ENCODE measurements around the gene GPR146. TPM values are rescaled to one million over a fixed set of nuclear protein-coding genes. Genes with fewer than 3 reads are reported as not detected.

The GPR146 gene
- total and polyA plus RNA-seq, 11 donors, result 11.1 to 56.8 (median 25.2) TPM

DNA sequence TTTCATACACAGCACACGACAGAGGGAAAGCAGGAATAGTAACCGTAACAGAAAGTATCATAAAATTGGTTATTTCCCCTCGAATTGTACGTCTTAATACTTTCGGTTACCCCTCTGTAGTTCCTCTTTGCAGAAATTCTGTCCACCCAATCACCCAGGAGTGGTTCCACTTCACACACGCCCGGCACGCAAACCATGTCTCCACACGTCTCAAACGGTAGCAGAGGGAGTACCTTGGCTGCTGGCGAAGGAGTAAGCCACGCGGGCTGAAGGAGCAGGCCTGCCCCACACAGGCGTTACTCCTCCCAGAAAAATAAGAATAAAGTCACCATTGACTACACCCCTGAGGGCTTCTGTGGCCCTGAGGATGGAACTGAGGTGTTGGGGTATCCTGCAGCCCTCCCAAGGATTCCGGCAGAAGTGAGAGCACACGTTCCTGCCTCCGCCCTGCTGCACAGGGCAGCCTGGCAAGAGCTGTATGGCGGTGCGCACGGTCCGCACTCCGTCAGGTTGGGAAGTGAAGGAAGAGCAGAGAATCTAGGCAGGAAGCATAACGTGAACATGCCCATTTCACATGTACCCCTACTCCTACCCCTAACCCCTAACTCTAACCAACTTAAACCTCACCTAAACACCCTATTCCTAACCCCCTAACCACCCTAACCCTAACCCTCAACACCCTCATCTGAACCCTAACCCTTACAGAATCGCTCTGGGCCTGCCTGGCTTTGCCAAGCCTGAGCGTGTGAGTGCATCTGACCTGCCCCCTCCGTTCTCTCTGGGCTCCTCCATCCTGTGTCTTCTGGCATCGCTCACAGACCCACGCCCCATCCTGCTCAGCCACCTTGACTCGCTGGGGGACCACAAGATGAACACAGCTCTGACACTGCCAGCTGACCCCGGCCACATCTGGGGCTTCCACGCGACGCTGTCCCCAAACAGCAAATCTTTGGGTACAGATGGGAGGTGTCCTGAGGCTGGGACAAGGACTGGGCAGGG, 18.2 kb downstream of the GPR146 start:
- peaks cover 2 to 29% (median 24%) of the 10 kb centered on the region in 12 donors for H3K4me1 ChIP-seq
- no peak for TF ChIP-seq POLR2A (IDR thresholded peaks at IDR 0.05)
- TF ChIP-seq, protein P1, sequence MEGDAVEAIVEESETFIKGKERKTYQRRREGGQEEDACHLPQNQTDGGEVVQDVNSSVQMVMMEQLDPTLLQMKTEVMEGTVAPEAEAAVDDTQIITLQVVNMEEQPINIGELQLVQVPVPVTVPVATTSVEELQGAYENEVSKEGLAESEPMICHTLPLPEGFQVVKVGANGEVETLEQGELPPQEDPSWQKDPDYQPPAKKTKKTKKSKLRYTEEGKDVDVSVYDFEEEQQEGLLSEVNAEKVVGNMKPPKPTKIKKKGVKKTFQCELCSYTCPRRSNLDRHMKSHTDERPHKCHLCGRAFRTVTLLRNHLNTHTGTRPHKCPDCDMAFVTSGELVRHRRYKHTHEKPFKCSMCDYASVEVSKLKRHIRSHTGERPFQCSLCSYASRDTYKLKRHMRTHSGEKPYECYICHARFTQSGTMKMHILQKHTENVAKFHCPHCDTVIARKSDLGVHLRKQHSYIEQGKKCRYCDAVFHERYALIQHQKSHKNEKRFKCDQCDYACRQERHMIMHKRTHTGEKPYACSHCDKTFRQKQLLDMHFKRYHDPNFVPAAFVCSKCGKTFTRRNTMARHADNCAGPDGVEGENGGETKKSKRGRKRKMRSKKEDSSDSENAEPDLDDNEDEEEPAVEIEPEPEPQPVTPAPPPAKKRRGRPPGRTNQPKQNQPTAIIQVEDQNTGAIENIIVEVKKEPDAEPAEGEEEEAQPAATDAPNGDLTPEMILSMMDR (IDR thresholded peaks at IDR 0.05), result no peak
- H3K9me3 ChIP-seq, result no peaks in the 10 kb centered on the region
- no peak overlapping the region for H3K4me3 ChIP-seq
- H3K36me3 ChIP-seq, result peaks cover 0 to 10% (median 0%) of the 10 kb centered on the region in 9 donors
- H3K27me3 ChIP-seq, result no peaks in the 10 kb centered on the region
- ATAC-seq (no peak), DNase-seq (no peak)
- H3K27ac ChIP-seq, result no peak overlapping the region
- 90 to 93% (median 91%) methylated on average over 33 of the region's 33 CpGs for WGBS, 4 donors
- intact Hi-C loops (cut with DNase I), result loop anchor here in 4 of 10 donors (5.0 to 10.0 kb wide), 3 partner anchors 35 to 158 kb away; no protein-coding TSS in a partner anchor

DNA sequence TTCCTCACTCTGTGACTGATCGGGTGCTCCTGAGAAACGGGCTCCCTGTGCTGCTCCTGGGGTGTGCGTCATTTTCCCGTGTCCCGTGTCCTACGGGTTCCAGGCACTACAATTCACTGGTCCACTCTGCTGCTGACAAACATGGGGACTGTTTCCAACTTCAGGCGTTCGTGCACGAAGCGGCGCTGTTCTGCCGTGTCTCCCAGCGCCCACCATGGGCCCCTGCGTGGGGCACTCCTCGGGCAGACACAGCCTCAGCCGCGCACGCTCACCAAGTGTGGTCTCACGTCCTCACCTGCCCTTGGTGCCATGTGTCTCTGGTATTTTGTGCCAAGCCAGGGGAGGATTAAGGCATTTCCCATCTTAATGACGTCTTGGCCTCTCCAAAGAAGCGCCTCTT, 19.0 kb downstream of the GPR146 start:
- intact Hi-C loops (cut with DNase I), result loop anchor here in 4 of 10 donors (5.0 to 10.0 kb wide), 3 partner anchors 36 to 159 kb away; no protein-coding TSS in a partner anchor
- DNase-seq, result no peak
- Histone ChIP-seq H3K27me3 (no peaks in the 10 kb centered on the region), H3K4me1 (peaks cover 2 to 29% (median 24%) of the 10 kb centered on the region in 12 donors), H3K27ac (no peak overlapping the region), H3K4me3 (no peak overlapping the region), H3K9me3 (no peaks in the 10 kb centered on the region), H3K36me3 (peaks cover 0 to 6% (median 0%) of the 10 kb centered on the region in 9 donors)
- no peak for TF ChIP-seq POLR2A (IDR thresholded peaks at IDR 0.05)
- TF ChIP-seq, protein P1 (IDR thresholded peaks at IDR 0.05), result no peak
- ATAC-seq, result no peak
- WGBS, 4 donors, result 94 to 95% (median 95%) methylated on average over 21 of the region's 21 CpGs

DNA sequence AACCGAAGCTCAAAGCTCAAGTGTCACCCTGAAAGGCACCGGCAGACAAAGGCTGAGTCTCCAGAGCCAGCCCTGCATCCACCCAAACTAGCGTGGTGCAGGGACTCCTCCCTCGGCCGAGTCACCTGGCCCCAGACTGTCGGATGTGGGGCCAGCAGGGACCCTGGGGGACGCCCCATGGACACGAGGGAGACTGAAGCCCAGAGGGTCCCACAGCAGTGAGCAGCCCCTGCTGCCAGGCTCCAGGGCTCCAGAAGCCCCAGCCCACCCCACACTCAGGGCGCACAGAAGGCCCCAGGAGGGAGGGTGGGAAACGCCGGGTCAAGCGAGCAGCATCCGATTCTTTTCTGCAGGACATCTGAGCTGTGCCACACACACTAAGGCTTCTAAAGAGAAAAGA, 20.2 kb downstream of the GPR146 start:
- no peak overlapping the region for H3K27ac ChIP-seq
- H3K4me1 ChIP-seq, result peaks cover 2 to 29% (median 24%) of the 10 kb centered on the region in 12 donors
- no peaks in the 10 kb centered on the region for H3K9me3 ChIP-seq
- H3K4me3 ChIP-seq, result no peak overlapping the region
- no peak for TF ChIP-seq POLR2A (IDR thresholded peaks at IDR 0.05)
- TF ChIP-seq, protein P1 (IDR thresholded peaks at IDR 0.05), result no peak
- no peaks in the 10 kb centered on the region for H3K27me3 ChIP-seq
- intact Hi-C loops (cut with DNase I), result loop anchor here in 7 of 10 donors (2.0 to 10.0 kb wide), 6 partner anchors 36 to 160 kb away; no protein-coding TSS in a partner anchor
- H3K36me3 ChIP-seq, result no peaks in the 10 kb centered on the region
- DNase-seq (no peak), ATAC-seq (no peak)
- 79 to 92% (median 86%) methylated on average over 6 to 13 of the region's 13 CpGs for WGBS, 4 donors

DNA sequence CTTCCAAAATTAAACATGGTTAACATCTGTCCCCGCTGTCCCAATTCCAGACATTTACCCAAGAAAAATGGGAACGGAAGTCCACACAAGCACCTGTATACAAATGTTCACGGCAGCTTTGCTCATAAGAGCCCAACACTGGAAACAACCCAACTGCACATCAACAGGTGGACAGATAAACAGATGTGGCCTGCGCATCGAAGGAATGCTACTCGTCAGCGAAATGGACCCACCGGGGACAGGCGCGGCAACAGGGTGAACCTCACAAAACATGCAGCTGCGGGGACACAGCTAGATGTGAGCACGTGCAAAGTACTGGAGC, 20.9 kb downstream of the GPR146 start:
- Histone ChIP-seq H3K9me3 (no peaks in the 10 kb centered on the region), H3K27me3 (no peaks in the 10 kb centered on the region), H3K4me1 (peaks cover 2 to 26% (median 21%) of the 10 kb centered on the region in 12 donors), H3K36me3 (no peaks in the 10 kb centered on the region), H3K4me3 (peak overlapping the region in 9 of 12 donors; percentile 14 to 50 (median 26)), H3K27ac (no peak overlapping the region)
- no peak for DNase-seq
- TF ChIP-seq POLR2A (IDR thresholded peaks at IDR 0.05), result no peak
- TF ChIP-seq, protein P1 (IDR thresholded peaks at IDR 0.05), result no peak
- intact Hi-C loops (cut with DNase I), result loop anchor here (1.0 to 10.0 kb wide), 7 partner anchors 36 to 160 kb away; no protein-coding TSS in a partner anchor
- 75 to 84% (median 79%) methylated on average over 12 of the region's 12 CpGs for WGBS, 4 donors
- ATAC-seq, result no peak
